Uterus (tissue), 2 donors: ENCODE results near the gene USP34.

Experiments
- POLR2A ChIP-seq, 2 donors: fragments of 450-650 bp; IDR thresholded peaks; one replicate each; pipeline ENCODE4 v1.6.1; 2016; ENCODE audit warnings: antibody characterized with exemption in 2 of 2, mild to moderate bottlenecking in 1 of 2, moderate library complexity in 1 of 2
- TF ChIP-seq, protein P1 (sequence below), 4 experiments: fragments of 200-600 bp in 2 of 4; fragments of 450-650 bp in 2 of 4; sonication (generic) in 2 of 4; IDR thresholded peaks; one replicate each; pipeline ENCODE4 v1.5.1; 2016 to 2019; ENCODE audit warnings: antibody characterized with exemption in 4 of 4, mild to moderate bottlenecking in 2 of 4, moderate library complexity in 1 of 4

DNA sequence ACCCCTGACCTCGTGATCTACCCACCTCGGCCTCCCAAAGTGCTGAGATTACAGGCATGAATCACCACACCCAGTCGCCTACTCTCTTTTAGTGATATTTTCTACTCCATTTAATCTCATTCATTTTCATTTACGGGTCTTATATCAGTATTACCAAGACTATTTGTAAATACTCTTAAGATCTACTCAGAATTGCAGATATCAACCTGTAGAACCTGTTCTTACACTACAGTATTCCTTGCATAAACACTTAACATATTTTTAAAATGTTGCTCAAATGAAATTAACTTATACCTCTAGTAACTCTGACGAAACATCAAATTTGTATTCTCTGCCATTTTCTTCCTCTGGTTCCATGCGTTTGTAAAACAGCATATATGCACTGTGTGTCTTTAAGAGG lies 229.6 kb downstream of the USP34 start:
- no peak for TF ChIP-seq POLR2A (IDR thresholded peaks at IDR 0.05)
- TF ChIP-seq, protein P1, sequence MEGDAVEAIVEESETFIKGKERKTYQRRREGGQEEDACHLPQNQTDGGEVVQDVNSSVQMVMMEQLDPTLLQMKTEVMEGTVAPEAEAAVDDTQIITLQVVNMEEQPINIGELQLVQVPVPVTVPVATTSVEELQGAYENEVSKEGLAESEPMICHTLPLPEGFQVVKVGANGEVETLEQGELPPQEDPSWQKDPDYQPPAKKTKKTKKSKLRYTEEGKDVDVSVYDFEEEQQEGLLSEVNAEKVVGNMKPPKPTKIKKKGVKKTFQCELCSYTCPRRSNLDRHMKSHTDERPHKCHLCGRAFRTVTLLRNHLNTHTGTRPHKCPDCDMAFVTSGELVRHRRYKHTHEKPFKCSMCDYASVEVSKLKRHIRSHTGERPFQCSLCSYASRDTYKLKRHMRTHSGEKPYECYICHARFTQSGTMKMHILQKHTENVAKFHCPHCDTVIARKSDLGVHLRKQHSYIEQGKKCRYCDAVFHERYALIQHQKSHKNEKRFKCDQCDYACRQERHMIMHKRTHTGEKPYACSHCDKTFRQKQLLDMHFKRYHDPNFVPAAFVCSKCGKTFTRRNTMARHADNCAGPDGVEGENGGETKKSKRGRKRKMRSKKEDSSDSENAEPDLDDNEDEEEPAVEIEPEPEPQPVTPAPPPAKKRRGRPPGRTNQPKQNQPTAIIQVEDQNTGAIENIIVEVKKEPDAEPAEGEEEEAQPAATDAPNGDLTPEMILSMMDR (IDR thresholded peaks at IDR 0.05): no peak
